Cardiac muscle cell (in vitro differentiated cells and primary cell): ENCODE data around the gene LPP. TPM values are rescaled to one million over a fixed set of nuclear protein-coding genes. Genes with fewer than 3 reads are reported as not detected.

Experiments
- DNase-seq, 2 donors: peaks; one replicate each; pipeline versions ENCODE4 v3.0.0 to v3.0.0-alpha.2; 2010 to 2017; ENCODE audit warnings: low read depth in 1 of 2, low spot score in 1 of 2
- H3K27ac ChIP-seq: fragments of 200-600 bp; sonication (generic); 2 replicates; pipeline ENCODE4 v1.5.1; 2016
- H3K27me3 ChIP-seq: fragments of 200-600 bp; sonication (generic); 2 replicates; pipeline ENCODE4 v1.6.0; 2016; ENCODE audit warnings: control low read depth
- H3K36me3 ChIP-seq: fragments of 200-600 bp; sonication (generic); 2 replicates; pipeline ENCODE4 v1.5.1; 2016; ENCODE audit warnings: control low read depth
- H3K4me1 ChIP-seq: fragments of 200-600 bp; sonication (generic); 2 replicates; pipeline ENCODE4 v1.8.1; 2017; ENCODE audit warnings: low read depth, mild to moderate bottlenecking, mixed run types
- H3K4me3 ChIP-seq: fragments of 200-600 bp; sonication (generic); 2 replicates; pipeline ENCODE4 v1.5.1; 2016; ENCODE audit warnings: mild to moderate bottlenecking
- H3K9me3 ChIP-seq: fragments of 200-600 bp; sonication (generic); 2 replicates; pipeline ENCODE4 v1.5.1; 2017; ENCODE audit warnings: low read depth, mild to moderate bottlenecking, control low read depth
- CTCF ChIP-seq: IDR thresholded peaks from 2 replicates; pipeline ENCODE4 v1.5.1; 2012; ENCODE audit warnings: low read depth, mild to moderate bottlenecking, low read length
- polyA plus RNA-seq: library from polyadenylated mRNA; unstranded; fragments of >200 nt; fragmentation: Nextera tagmentation; extraction: Ambion mirVana; gene quantifications from 2 replicates; pipeline ENCODE4 v1.2.1, GENCODE V29; 2016
- total RNA-seq: library from RNA; depleted of rRNA; stranded (reverse); fragments of >200 nt; gene quantifications from 2 replicates; pipeline ENCODE4 v1.2.3, GENCODE V29; 2016

LPP gene
- total and polyA plus RNA-seq, 2 experiments from 2014 or later: 21.4 to 45.2 TPM

DNA sequence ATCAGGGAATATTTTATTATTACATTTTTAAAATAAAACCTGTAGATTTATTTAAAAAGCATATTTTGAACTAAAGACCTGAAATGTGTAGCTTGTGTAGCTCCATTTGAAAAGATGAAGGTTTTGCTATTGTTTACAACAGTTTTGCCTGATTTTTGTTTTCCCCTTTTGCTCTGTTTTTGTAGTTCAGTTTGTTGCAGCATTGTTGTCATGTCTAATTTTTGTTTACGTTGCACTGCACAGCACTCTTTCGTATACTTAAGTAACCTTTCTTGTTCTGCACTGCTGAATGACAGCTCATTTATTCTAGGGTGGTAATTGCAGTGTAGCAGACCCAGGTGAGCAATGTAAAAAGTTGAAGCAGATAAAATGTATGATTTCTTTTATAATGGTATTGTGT is 435.8 kb downstream of the LPP start:
- Histone ChIP-seq H3K27me3 (no peaks in the 10 kb centered on the region), H3K9me3 (no peaks in the 10 kb centered on the region), H3K36me3 (no peaks in the 10 kb centered on the region), H3K4me1 (no peaks in the 10 kb centered on the region), H3K4me3 (no peak overlapping the region), H3K27ac (no peak overlapping the region)
- TF ChIP-seq CTCF: no peak
- no peak for DNase-seq

DNA sequence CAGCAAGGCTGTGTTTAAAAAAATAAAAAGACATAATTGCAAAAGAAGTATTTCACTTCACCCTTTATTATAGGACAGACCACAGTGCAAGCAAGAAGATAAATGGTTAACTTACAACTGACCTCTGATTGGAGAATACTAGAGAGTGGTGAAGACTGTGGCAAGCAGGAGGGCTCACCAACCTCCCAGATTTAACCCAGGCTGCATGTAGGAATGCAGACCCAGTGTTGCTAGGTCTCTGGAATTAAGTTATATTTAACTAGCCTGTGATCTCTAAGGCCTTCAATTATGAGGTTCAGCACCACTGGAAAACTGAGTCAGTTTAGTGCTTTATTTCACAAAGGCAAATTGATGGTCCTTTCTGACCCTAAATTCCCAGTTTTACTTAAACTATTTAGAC is 436.6 kb downstream of the LPP start:
- DNase-seq: no peak
- Histone ChIP-seq H3K27me3 (no peaks in the 10 kb centered on the region), H3K4me1 (no peaks in the 10 kb centered on the region), H3K36me3 (no peaks in the 10 kb centered on the region), H3K9me3 (no peaks in the 10 kb centered on the region), H3K27ac (no peak overlapping the region), H3K4me3 (no peak overlapping the region)
- no peak for TF ChIP-seq CTCF

DNA sequence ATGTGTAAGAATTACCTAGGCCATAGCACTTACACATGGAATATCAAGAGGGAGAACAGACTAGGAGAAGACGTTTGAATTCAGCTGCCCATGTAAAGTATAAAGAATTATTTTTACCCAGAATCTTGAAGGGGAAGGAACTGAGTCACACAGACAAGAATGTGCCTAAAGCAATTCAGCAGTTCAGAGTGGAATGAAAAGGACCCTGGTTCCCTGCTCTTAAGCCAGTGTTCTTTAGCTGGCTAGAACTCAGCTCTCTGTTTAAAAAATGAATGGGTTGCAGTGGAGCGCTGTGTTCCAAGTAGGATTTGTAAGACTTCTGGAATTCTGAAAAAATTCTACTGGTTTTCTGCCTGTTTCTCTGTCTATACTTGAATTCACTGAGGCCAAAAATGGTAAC is 440.2 kb downstream of the LPP start:
- H3K27ac ChIP-seq: no peak overlapping the region
- H3K27me3 ChIP-seq: no peaks in the 10 kb centered on the region
- no peaks in the 10 kb centered on the region for H3K36me3 ChIP-seq
- H3K9me3 ChIP-seq: no peaks in the 10 kb centered on the region
- no peak overlapping the region for H3K4me3 ChIP-seq
- H3K4me1 ChIP-seq: no peaks in the 10 kb centered on the region
- TF ChIP-seq CTCF: no peak
- DNase-seq: peak in 1 of 2 donors; percentile 90

DNA sequence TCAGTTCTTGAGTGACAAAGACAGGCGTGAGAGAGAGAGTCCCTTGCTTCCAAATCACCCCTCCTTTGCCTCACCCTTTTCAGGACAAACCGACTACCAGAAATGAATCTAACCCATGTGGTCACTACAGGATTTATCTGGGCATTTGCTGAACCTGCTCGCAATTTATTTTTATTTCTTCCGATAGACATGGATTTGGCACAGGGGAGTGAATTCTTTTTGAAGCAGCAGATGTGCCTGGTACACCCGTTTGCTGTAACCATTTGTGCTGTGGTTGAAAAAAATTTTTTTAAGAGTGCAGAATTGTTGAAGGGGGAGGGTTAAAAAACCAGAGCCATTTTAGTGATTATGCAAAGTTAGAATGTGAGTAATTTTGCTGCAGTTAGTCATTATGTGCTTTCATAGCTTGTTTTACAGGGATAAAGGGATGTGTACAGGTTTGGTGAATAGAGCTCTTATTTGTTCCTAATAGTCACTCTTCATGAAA is 442.0 kb downstream of the LPP start:
- Histone ChIP-seq H3K36me3 (no peaks in the 10 kb centered on the region), H3K27me3 (no peaks in the 10 kb centered on the region), H3K4me3 (no peak overlapping the region), H3K4me1 (no peaks in the 10 kb centered on the region), H3K9me3 (no peaks in the 10 kb centered on the region), H3K27ac (no peak overlapping the region)
- TF ChIP-seq CTCF: no peak
- DNase-seq: peak in 1 of 2 donors; percentile 67

- Histone ChIP-seq H3K27ac (no peak overlapping the region), H3K9me3 (no peaks in the 10 kb centered on the region), H3K36me3 (no peaks in the 10 kb centered on the region), H3K4me3 (no peak overlapping the region), H3K27me3 (no peaks in the 10 kb centered on the region), H3K4me1 (no peaks in the 10 kb centered on the region)
- no peak for TF ChIP-seq CTCF
- no peak for DNase-seq
Measured at GRCh38 chr3:188598894-188599293, 444.9 kb downstream of the LPP start.

DNA sequence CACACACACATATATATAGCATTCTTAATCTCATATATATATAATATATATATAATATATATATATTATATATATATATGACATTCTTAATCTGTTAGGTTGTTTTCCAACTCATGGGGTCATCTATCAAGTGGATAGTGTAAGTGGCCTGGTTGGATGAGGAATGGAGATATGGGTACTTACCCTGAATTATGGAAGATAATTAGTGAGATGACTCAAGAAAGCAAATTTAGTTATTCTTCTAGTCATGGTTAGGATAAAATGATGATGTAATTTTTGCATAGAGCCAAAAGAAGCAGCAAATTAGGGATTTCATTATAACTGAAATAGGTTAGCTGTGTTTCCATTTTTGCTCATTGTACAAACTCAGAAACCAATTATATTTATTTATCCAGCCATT is 448.2 kb downstream of the LPP start:
- no peak for DNase-seq
- no peaks in the 10 kb centered on the region for H3K9me3 ChIP-seq
- TF ChIP-seq CTCF: no peak
- H3K27me3 ChIP-seq: no peaks in the 10 kb centered on the region
- no peak overlapping the region for H3K27ac ChIP-seq
- no peaks in the 10 kb centered on the region for H3K36me3 ChIP-seq
- H3K4me3 ChIP-seq: no peak overlapping the region
- H3K4me1 ChIP-seq: peaks cover 13% of the 10 kb centered on the region
